Measurements from ENCODE around the gene STUB1. TPM values are rescaled to one million over a fixed set of nuclear protein-coding genes. Genes with fewer than 3 reads are reported as not detected.

The STUB1 gene
- total and polyA plus RNA-seq, 2 donors (not counting 3 experiments of a cell fraction or from before 2014, with no cell fraction given) = 107 to 147 TPM

- H3K9me1 ChIP-seq (replicated peaks; ENCODE audit: control insufficient read depth, extremely low read depth, insufficient read depth, low read length) = no peaks in the 10 kb centered on the region
- no TSS peak for BruUV-seq (replicated peaks)
- H2AFZ ChIP-seq (ENCODE audit: low read depth, low read length) = no peak overlapping the region
- H3K79me2 ChIP-seq (ENCODE audit: control insufficient read depth, insufficient read depth, low read length) = no peaks in the 10 kb centered on the region
- no peak overlapping the region for H3K4me3 ChIP-seq (replicated peaks in 1 of 3; ENCODE audit: insufficient read depth in 1 of 3, low read depth in 1 of 3, low read length in 3 of 3)
- ChIA-PET CTCF (interaction anchor here (1.4 kb wide), 1 partner anchor 65 kb away, joined by 4 read pairs; the partner anchor contains the start of genes CHTF18 and RPUSD1), POLR2A (no interaction called here)
- H3K9me3 ChIP-seq (replicated peaks; ENCODE audit: control insufficient read depth, insufficient read depth, low read length) = no peaks in the 10 kb centered on the region
- no peak for DNase-seq (ENCODE audit: low read depth, low spot score)
- TF ChIP-seq POLR2A (IDR thresholded peaks at IDR 0.05; ENCODE audit: low read depth, low read length) (no peak), FOS (IDR thresholded peaks at IDR 0.05; ENCODE audit: borderline replicate concordance, insufficient read depth, low read length) (no peak), JUN (IDR thresholded peaks at IDR 0.05; ENCODE audit: borderline replicate concordance, insufficient read depth, insufficient read length, low read depth) (no peak), EZH2 (IDR thresholded peaks at IDR 0.05; ENCODE audit: borderline replicate concordance, low read depth, low read length, severe bottlenecking) (no peak), GATA2 (IDR thresholded peaks at IDR 0.05; ENCODE audit: insufficient read depth, insufficient read length, low read depth, low read length) (no peak), MAX (IDR thresholded peaks at IDR 0.05; ENCODE audit: insufficient read depth, insufficient read length) (no peak), MYC (IDR thresholded peaks at IDR 0.05; ENCODE audit: low read depth, low read length) (no peak), POLR2AphosphoS5 (IDR thresholded peaks at IDR 0.05; ENCODE audit: insufficient read depth, low read depth, low read length) (no peak), CTCF (IDR thresholded peaks at IDR 0.05; ENCODE audit: extremely low read depth in 1 of 2, insufficient read depth in 1 of 2, low read depth in 1 of 2, low read length in 2 of 2) (no peak)
- H3K4me2 ChIP-seq (ENCODE audit: insufficient read depth, low read length) = no peak overlapping the region
- intact Hi-C loops (cut with micrococcal nuclease) = no loop called here
- FAIRE-seq = no peak
- H3K36me3 ChIP-seq (ENCODE audit: control insufficient read depth in 2 of 2, extremely low read depth in 1 of 2, insufficient read depth in 2 of 2, low read length in 2 of 2) = no peaks in the 10 kb centered on the region
- H4K20me1 ChIP-seq (replicated peaks; ENCODE audit: control insufficient read depth, extremely low read depth, insufficient read depth, low read length) = no peaks in the 10 kb centered on the region
- peaks cover 24% of the 10 kb centered on the region for H3K4me1 ChIP-seq (ENCODE audit: control insufficient read depth, extremely low read depth, insufficient read depth, low read length)
- H3K27ac ChIP-seq (ENCODE audit: insufficient read depth, low read depth, low read length) = no peak overlapping the region
- dilution Hi-C loops (cut with MboI; ENCODE audit: extremely low pct_ligation_motif_present, low sequenced_read_pairs) = no loop called here
- no peaks in the 10 kb centered on the region for H3K27me3 ChIP-seq (ENCODE audit: control insufficient read depth in 2 of 2, insufficient read depth in 2 of 2, low read length in 2 of 2)
- no peak overlapping the region for H3K9ac ChIP-seq (replicated peaks; ENCODE audit: extremely low read depth, insufficient read depth, low read length)
Observed at GRCh38 chr16:722835-723633, 42.8 kb downstream of the STUB1 start.

Data from endothelial cell of umbilical vein (primary cell).